Skin of body (tissue), 2 donors: ENCODE measurements around the gene NUDT19. TPM values are rescaled to one million over a fixed set of nuclear protein-coding genes. Genes with fewer than 3 reads are reported as not detected.

ENCODE experiments used
- small RNA-seq: library from RNA; depleted of rRNA; stranded (forward); fragments of <200 nt; gene quantifications from one replicate; pipeline ENCODE3, GENCODE V24; 2014; ENCODE audit warnings: low replicate concordance
- total RNA-seq: library from RNA; depleted of rRNA; stranded (reverse); fragments of >200 nt; gene quantifications from one replicate; pipeline ENCODE4 v1.2.3, GENCODE V29; 2014

Gene NUDT19
- total RNA-seq, 1 donor from 2014 or later, result 9.5 TPM

Small RNA genes lying within 50 kb of the gene (small RNA-seq; reads per million reads assigned to genes)
- gene RN7SL789P, result not detected

Other genes with a start within 250 kb of the NUDT19 start
- 38.7 TPM for gene PDCD5, start 110.6 kb upstream of the NUDT19 start, total RNA-seq
- gene ANKRD27, start 16.6 kb upstream of the NUDT19 start, total RNA-seq, result 23.3 TPM
- gene RGS9BP, start 16.0 kb upstream of the NUDT19 start, total RNA-seq, result 0.89 TPM
- 0.59 TPM for gene TDRD12, start 27.9 kb downstream of the NUDT19 start, total RNA-seq
- 0.10 TPM for gene SLC7A9, start 177.9 kb downstream of the NUDT19 start, total RNA-seq